Sciatic nerve (tissue), 2 donors: ENCODE measurements around the gene NTM. TPM values are rescaled to one million over a fixed set of nuclear protein-coding genes. Genes with fewer than 3 reads are reported as not detected.
"Not testable (repeated sequence)": the region's sequence is repeated elsewhere in the genome, so short reads cannot be mapped to it uniquely, and the experiment has no call there.

Experiments used
- ATAC-seq: fragments of 200-7000 bp; cut with Tn5 transposase; one replicate; pipeline ENCODE4 v1.9.1; 2020; ENCODE audit warnings: mild to moderate bottlenecking, moderate library complexity
- DNase-seq: peaks from one replicate; pipeline ENCODE4 v3.0.0-alpha.2; 2020; ENCODE audit warnings: low spot score
- intact Hi-C: fragments of 100-400 bp; cut with DNase I; formaldehyde crosslinking; loops from one replicate; pipeline ENCODE4 v1.14.2; 2022
- total RNA-seq: library from RNA; stranded (reverse); fragmentation: NEBNext Ultra II Directional; extraction: Animal tissue kit (Norgen Biotek cat#: 25700); gene quantifications from one replicate; pipeline ENCODE4 v1.2.1, GENCODE V29; 2021
- donor health status: DM: no; HTN: no; CAD: no.
- donor health status: DM: no; HTN: no; CAD: no.

The NTM gene
- total RNA-seq, 1 donor from 2014 or later = 19.5 TPM

- no peak for ATAC-seq
- no peak for DNase-seq
- intact Hi-C loops = loop anchor here (10.0 kb wide), 1 partner anchor 637 kb away; no protein-coding TSS in a partner anchor
Observed at GRCh38 chr11:131412061-131412460, 41.6 kb downstream of the NTM start.

GRCh38 chr11:131413217-131413616, 42.8 kb downstream of the NTM start:
- DNase-seq = no peak
- no peak for ATAC-seq
- intact Hi-C loops = loop anchor here (10.0 kb wide), 1 partner anchor 638 kb away; no protein-coding TSS in a partner anchor

GRCh38 chr11:131418189-131418588, 47.8 kb downstream of the NTM start:
- intact Hi-C loops = loop anchor here (10.0 kb wide), 1 partner anchor 643 kb away; no protein-coding TSS in a partner anchor
- no peak for ATAC-seq
- no peak for DNase-seq

- intact Hi-C loops = no loop called here
- ATAC-seq = no peak
- no peak for DNase-seq
Observed at GRCh38 chr11:131421066-131421855, 50.8 kb downstream of the NTM start.

- ATAC-seq = no peak
- intact Hi-C loops = no loop called here
- DNase-seq = no peak
Observed at GRCh38 chr11:131422029-131422428, 51.6 kb downstream of the NTM start.

GRCh38 chr11:131422496-131422895, 52.1 kb downstream of the NTM start:
- ATAC-seq (no peak), DNase-seq (no peak)
- intact Hi-C loops = no loop called here

- DNase-seq (no peak), ATAC-seq (no peak)
- intact Hi-C loops = no loop called here
Observed at GRCh38 chr11:131423688-131424087, 53.3 kb downstream of the NTM start.

- ATAC-seq, DNase-seq, intact Hi-C loops: not testable (repeated sequence)
Observed at GRCh38 chr11:131424257-131424876, 54.0 kb downstream of the NTM start.

GRCh38 chr11:131425285-131425684, 54.9 kb downstream of the NTM start:
- DNase-seq = no peak
- no peak for ATAC-seq
- intact Hi-C loops = no loop called here

- ATAC-seq (no peak), DNase-seq (no peak)
- intact Hi-C loops = no loop called here
Observed at GRCh38 chr11:131428853-131429252, 58.4 kb downstream of the NTM start.

GRCh38 chr11:131430473-131431208, 60.2 kb downstream of the NTM start:
- no peak for ATAC-seq
- intact Hi-C loops = no loop called here
- no peak for DNase-seq

- ATAC-seq (no peak), DNase-seq (no peak)
- intact Hi-C loops = no loop called here
Observed at GRCh38 chr11:131441051-131441810, 70.8 kb downstream of the NTM start.

GRCh38 chr11:131446590-131447275, 76.3 kb downstream of the NTM start:
- DNase-seq = no peak
- intact Hi-C loops = no loop called here
- no peak for ATAC-seq

GRCh38 chr11:131447277-131447815, 76.9 kb downstream of the NTM start:
- intact Hi-C loops = no loop called here
- no peak for DNase-seq
- ATAC-seq = no peak

- ATAC-seq = no peak
- DNase-seq = no peak
- intact Hi-C loops = no loop called here
Observed at GRCh38 chr11:131447898-131448297, 77.5 kb downstream of the NTM start.

- ATAC-seq (no peak), DNase-seq (no peak)
- intact Hi-C loops = no loop called here
Observed at GRCh38 chr11:131449036-131450019, 78.9 kb downstream of the NTM start.

- DNase-seq (no peak), ATAC-seq (no peak)
- intact Hi-C loops = no loop called here
Observed at GRCh38 chr11:131454490-131454889, 84.1 kb downstream of the NTM start.
